Heart left ventricle (tissue), 13 donors: ENCODE data around the gene DCLK1.

Source experiments
- CTCF ChIP-seq, 12 donors: fragments of 200-600 bp; sonication (generic) in 4 of 12; IDR thresholded peaks; one replicate each; pipeline versions ENCODE4 v1.5.0 to v1.8.0; 2018 to 2022; ENCODE audit warnings: antibody characterized with exemption in 12 of 12, mild to moderate bottlenecking in 5 of 12
- POLR2A ChIP-seq, 2 donors: fragments of 450-650 bp; IDR thresholded peaks; one replicate each; pipeline ENCODE4 v1.6.1; 2017; ENCODE audit warnings: antibody characterized with exemption in 2 of 2, mild to moderate bottlenecking in 2 of 2, moderate library complexity in 2 of 2
- donor health status: ischemic (EF 13 %, LVEDD 7.1; RV severe dilation, severe dysfunction).
- donor health status: DM: no; HTN: yes; CAD: no.
- donor health status: DM: no; HTN: no; CAD: no.
- donor health status: ischemic (EF 25% LVEDD 6.9; RV normal size, moderate dysfunction).
- donor health status: ischemic (EF 25% LVEDD 5.7; RV mildly dilated, moderate dysfunction).
- donor health status: ischemic (EF 35%, LVEDD 5.7; RV mildly dilated, moderate dysfunction).
- donor health status: nonischemic (EF 11% LVEDD 7.7; RV severe dilation, severe dysfunction).
- donor health status: DM: yes; HTN: yes; CAD: no.
- donor health status: PGD.
- donor health status: ischemic (EF 29% LVEDD 5.4; RV normal size, mild dysfunction).
- donor health status: nonischemic (EF 23%, LVEDD 6.1; RV moderate dilation, normal function).

GRCh38 chr13:35854286-35854685 is 276.9 kb downstream of the DCLK1 start:
- no peak for TF ChIP-seq CTCF (IDR thresholded peaks at IDR 0.05)
- no peak for TF ChIP-seq POLR2A (IDR thresholded peaks at IDR 0.05)
